ENCODE data around the gene FAM20B.
"Not testable (repeated sequence)": the region's sequence is repeated elsewhere in the genome, so short reads cannot be mapped to it uniquely, and the experiment has no call there.

FAM20B gene

DNA sequence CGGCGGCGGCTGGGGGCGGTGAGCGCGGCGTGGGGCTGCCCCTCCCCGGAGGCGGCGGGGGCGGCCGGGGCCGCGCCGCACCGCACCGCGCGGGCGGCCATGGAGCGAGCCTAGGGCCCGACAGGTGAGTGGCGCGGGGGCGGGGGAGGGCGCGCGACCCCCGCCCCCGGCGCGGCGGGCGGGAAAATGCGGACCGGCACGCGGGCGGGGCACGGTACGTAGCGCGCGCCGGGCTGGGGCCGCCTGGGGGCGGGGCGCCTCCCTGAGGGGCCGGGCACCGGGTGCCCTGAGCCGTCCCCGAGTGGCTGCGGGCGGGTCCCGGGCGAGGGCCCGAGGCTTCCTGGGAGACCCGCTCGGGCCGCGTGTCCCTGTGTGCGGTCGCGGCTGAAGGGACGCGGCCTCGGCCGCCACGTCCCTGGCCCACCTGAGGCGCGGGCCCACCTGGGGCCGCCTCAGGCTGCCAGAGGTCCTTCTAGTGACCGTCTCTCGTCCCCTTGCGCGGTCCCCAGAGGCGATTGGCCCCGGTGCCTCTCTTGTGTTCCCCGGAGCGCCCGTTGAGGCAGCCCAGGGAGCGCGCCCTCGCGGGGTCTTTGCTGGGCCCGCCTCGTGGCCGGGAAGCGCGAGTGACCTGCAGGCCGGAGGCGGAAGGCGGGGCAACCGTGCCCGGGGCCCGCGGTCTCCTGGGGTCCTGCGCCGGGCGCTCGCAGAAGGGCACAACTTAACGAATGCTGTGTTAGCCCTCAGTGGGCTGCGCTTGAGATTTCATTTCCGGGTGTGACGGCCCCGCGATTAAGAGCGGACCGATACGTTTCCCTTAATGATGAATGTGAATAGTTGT is 500 bp downstream of the FAM20B start:
- DNase-seq: peak; percentile 91

DNA sequence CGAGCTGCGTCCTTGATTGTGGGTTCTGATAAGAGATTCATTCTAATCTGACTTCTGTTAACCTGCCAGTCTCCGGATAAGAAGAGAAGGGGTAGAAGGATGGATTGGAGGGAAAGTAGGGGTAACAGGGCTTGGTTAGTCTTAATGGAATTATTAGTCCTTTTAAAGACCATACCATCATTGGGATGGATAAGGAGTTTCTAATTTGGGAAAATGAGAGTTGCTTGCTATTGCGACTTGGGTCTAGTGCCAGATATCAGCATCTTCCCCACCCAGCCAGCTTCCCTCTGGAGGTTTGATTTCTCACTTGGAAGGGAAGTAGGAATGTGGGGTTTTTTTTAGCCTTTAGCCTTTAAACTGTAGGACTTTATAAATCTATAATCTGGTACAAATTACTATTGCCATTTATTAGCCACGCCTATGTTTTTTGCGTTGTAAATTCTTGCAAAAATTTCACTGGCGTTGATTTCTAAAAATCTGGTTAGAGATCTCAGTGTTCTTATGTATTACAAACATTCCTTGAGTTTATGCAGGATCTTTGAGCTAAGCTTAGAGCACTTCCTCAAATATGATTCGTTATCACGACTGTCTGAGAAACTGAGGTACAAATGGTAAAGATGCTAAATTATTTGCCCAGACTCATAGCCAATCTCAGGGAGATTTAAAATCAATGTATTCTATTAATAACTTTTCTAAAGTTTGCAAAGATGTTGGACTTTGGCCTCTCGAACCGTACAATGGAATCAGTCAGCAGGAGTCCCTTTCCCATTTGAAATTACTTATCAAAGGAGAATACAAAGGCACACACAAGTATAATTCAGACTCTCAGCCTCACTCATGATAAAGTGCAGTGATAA is 1.3 kb downstream of the FAM20B start:
- DNase-seq: no peak

DNA sequence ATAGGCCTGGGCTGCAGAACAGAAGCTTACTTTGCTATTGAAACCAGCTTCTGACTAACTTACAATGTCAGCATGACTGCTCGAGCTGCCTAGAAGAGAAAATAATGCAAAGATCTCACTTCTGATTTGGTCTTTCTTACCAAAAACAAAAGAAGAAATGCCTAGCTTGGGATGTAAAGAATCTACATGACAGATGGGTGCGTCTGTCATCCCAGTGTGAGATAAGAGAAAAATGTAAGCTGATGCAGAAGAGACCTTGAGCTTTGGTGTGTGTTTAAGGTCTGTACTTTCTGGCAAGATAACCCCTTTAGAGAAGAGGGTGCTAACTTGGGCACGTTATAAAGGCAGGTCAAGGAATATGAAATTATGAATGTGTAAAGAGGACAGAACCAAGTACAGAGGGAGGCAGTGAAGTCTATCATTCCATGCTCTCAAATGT is 3.6 kb downstream of the FAM20B start:
- DNase-seq: peak; percentile 63

DNA sequence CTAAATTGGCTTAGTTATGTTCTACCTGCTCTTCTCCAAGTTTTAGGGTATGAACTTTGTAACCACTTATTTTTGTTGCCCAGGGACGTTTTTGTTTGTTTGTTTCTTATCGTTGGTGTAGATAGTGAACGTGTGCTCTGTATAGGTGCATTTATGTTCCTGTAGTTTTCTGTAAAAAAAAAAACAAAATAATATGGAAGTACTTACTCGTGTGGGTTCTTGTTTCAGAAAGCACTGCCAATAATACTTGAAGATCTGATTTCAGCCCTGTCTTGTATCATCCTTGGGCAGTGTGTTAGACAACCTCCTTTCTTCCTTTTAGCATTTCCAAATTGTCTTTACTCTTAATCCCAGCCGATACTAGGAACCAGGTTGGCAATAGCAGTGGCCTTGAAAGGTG is 4.4 kb downstream of the FAM20B start:
- DNase-seq: no peak

DNA sequence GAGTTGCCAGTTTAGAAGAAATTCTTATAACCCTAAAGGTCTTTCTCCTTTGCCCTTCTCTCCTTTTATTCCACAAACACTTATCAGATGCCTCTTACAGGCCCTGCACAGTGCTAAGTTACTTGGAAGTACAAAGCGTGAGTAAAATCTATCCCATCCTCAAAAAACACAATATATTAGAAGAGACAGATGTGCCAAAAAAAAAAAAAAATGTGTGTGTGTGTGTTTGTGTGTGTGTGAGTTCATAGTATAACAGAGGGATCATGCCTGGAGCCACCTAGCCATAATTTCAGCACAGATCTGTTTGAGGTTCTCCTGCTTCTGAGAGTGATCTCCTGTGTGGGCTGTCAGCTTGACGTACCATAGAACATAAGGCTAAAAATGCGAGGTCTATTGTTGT is 5.0 kb downstream of the FAM20B start:
- DNase-seq: no peak

DNA sequence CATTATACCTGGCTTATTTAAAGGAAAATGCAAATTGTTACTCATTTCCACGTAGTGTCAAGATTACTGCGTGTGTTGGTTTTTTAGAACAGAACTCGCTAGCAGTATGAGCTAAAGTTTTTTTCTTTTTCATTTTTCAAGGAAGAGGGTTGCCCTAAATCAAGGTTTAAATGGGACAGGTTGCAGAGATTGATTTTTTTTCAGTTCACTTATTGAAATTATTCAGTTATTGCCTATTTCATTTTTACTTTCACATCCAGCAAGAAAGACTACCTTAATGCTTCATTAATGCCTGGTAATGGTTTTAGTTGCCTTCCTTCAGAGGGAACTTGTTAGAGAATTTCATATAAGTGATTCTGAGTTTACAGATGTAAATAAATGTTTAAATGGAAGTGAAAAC is 5.6 kb downstream of the FAM20B start:
- no peak for DNase-seq

DNA sequence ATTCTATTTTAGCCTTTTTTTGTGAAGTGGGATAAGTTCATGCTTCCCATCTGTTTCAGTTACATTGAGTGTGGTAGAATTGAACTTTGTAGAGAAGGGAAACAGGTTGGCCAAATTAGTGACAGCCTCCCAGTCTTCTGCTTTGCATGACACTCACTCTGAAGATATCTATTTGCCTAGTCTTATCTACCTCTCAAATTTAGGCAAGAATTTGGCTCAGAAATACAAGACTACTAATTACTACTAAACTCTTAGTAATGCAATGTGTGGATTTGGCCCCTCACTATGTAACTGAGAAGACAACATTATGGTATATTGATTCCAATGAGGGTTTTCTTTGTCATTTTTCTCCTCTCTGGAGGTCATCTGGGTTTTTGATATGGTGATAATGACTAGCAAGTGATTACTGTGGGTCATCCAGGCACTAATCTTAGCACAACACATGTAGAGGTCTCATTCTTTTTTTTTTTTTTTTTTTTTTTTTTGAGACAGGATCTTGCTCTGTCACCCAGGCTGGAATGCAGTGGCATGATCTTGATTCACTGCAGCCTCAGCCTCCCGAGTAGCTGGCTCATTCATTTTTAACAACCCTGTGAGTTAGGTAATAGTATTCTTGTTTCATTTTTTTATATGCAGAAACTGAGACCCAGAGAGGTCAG is 6.3 kb downstream of the FAM20B start:
- peak; percentile 74 for DNase-seq

DNA sequence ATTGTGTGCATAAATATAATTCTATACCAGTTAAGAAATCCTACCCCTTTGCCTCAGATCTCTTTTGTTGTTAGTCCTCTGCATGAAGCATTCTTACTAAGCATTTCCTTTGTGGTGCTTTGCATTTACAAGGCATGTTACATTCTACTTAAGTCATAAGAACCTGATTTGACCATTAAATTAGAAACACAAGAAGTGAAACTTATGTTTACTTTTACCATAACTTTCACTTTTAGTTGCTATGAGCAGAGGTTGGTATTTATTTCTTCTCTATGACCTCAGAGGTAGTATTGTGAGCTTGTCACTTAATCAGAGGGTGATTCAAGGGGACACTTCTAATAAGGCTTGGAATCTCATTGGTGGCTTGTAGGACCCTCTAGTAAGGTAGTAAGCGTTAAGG is 9.0 kb downstream of the FAM20B start:
- no peak for DNase-seq

DNA sequence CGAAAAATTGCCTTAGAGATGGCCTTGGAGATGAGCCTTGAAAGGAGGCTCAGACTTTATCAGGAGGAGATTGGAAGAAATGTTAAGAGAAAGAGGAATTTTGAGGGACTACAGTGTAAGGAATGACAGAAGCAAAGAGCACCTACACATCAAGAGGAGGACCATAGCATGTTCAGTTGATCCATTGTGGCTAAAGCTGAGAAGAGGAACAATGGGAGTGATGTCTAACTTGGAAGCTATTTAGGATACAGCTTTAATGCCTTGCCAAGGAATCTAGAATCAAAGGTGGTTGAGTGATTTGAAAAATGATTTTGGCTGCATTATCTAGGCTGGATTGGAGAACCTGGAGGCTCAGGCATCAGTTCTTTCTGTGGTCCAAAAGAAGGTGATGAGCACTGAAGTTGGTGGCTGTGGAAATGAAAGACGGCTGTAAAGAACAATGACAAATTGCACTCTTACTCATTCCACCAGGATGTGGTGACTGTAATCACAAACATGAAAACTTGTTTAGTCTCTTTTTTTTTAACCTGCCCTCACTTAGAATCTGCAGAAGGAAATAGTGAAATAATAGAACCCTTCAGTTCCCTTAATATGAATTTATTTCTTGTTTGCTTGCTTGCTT is 11.3 kb downstream of the FAM20B start:
- DNase-seq: no peak

DNA sequence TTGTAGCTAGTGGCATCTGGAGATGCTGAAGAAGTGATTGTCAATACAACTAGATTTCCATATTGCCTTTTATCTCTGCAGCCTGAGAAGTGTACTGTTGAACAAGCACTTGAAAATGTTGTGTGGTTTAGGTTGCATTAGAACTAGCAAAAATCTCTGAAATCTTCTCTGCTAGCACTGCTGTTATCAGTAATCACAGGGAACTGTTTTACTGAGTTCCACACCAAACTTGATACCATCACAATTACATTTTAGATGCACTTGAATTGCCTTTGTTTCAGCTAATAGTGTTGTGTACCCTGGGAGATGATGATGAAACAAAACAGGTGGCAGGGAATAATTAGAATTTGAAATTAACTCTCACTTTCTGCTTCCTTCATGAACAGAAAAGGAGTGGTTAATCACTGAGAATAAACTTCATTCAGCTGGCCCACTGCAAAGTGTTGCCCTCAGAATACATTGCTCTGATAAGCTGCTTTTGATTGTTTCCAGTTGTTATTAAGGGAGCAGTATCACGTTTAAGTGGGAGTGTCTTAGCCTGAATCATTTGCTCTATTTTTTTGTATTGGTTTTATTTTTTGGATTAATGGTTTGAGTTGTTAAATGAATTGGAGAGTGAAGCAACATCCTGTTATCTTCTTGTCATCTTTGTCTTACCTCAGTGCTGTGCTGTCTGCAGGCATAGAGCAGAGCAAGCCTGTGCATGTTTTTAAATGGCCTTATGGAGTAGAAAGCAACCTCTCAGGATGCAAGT is 13.0 kb downstream of the FAM20B start:
- peak; percentile 58 for DNase-seq

DNA sequence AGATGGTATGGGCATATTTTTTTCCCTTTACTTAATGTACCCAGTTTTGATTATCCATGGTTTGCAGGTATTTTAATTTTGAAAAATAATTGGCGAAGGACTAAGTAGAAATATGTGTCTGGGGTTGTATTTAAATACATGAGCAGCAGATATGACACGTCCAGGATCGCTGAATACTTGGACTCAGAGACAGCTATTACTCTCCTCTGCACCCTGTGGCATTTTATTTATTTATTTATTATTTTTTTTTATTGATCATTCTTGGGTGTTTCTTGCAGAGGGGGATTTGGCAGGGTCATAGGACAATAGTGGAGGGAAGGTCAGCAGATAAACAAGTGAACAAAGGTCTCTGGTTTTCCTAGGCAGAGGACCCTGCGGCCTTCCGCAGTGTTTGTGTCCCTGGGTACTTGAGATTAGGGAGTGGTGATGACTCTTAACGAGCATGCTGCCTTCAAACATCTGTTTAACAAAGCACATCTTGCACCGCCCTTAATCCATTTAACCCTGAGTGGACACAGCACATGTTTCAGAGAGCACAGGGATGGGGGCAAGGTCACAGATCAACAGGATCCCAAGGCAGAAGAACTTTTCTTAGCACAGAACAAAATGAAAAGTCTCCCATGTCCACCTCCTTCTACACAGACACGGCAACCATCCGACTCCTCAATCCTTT is 13.9 kb downstream of the FAM20B start:
- not testable (repeated sequence) for DNase-seq

DNA sequence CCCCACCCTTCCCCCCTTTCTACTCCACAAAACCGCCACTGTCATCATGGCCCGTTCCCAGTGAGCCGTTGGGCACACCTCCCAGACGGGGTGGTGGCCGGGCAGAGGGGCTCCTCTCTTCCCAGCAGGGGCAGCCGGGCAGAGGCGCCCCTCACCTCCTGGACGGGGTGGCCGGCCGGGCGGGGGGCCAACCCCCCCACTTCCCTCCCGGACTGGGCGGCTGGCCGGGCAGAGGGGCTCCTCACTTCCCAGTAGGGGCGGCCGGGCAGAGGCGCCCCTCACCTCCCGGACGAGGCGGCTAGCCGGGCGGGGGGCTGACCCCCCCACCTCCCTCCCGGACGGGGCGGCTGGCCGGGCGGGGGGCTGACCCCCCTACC is 14.5 kb downstream of the FAM20B start:
- DNase-seq: not testable (repeated sequence)

DNA sequence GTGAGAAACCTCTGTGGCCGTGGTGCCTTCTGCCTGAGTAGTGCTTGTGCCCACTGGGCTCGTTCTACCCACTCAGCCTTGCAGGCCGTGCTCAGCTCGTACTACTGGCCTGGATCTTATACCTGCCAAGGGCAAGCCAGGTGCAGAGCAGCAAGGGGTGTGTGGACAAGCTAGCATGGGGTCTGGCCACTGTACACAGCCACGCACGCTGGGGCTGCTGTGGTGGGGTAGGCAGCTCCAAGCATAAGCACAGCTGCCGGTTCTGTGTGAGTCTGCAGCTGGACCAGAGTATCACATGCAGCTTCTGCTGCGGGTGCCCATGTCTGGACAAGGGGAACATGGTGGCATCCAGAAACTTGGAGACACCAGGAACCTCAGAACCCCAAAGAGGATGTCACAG is 16.4 kb downstream of the FAM20B start:
- DNase-seq: no peak

DNA sequence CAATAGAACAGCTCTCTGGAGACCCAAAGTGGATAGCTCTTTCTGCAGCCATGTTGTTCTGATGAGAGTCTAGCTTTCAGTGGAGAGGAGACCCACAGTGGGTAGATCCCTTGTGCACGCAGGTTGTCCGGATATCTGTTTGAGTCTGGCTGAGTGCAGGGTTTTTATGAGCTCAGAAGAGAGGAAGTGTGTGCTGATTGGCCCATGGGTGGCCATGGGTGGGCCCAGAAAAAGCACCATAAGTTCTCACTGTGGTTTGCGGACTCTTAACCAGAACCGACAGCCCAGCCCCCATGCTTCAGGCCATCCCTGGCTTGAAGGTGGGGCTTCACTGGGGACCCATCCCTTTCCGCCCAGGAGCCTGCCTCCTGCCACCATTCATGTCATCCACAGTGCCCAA is 17.0 kb downstream of the FAM20B start:
- DNase-seq: no peak

DNA sequence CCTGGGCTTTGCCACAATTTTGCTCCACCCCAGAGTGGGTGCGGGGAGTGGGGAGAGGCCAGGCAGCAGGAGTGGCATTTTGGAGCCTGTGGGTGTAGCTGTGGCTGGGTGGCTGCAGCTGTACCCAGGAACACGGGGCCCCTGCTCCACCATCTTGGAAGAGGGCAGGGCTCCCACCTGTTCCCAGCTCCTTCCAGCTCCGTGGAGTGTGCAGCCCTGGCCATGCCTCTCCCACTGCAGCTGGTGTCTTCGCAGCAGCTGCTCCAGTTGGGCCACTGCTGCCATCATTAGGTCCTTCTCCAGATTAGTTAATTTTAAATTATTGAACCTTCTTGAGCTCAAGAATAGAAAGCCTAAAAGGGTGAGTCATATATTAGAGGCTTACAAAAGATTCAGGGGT is 17.6 kb downstream of the FAM20B start:
- no peak for DNase-seq

DNA sequence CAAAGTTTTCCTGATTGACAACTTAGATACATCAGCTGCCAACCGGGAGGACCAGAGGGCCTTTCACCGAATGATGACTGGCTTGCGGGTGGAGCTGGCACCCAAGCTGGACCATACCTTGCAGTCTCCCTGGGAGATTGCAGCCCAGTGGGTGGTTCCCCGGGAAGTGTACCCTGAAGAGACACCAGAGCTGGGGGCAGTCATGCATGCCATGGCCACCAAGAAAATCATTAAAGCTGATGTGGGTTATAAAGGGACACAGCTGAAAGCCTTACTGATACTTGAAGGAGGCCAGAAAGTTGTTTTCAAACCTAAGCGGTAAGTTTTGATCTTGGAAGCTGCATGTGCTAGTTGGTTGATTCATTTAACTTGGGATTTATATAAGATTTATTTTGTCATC is 18.2 kb downstream of the FAM20B start:
- DNase-seq: no peak

DNA sequence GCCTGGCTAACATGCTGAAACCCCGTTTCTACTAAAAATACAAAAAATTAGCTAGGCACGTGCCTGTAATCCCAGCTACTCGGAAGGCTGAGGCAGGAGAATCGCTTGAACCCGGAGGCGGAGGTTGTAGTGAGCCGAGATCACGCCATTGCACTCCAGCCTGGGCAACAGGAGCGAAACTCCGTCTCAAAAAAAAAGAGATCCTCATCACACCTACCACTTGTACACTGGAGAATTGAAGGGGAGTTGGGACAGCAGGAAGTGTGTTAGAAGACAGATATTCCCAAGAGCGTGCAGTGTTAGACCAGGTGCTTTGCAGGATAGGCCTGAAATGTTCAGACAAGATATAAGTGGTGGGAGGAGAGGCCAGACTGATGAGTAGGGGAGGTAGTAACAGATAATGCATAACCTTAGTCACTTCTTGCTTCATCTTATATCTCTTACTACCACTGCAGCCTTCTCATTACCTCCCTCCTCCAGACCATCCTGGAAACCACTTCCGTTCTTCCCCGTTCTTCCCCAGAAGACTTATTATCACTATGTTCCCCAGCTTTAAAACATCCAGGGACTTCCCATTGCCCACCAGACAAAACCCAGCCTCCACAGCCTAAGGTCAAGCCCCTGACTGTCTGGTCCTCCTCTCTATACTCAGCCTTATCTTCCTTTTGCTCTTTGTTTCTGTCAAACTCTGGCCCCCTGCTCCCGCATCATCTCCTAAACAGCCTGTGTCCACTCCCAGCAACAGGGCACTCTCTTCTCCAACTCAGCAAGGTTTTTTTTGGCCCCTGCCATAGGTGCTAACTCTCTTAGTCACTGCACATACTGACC is 21.3 kb downstream of the FAM20B start:
- DNase-seq: peak; percentile 91

DNA sequence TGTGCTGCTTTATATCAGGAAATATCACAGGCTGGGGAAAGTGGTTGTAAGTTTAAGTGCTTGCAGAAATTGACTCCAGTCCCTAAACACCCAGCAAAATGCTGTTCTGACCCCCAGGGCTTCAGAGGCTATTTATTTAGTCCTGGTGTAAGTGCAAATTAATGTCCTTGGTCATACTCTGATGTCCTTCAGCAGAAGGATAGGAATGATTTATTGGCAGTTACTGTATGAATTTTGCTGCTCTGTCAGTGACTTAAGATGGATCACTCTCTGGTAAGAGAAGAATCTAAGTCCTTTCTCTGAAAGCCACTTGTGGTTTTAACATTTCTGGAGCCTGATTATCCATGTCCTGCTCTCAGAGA is 21.9 kb downstream of the FAM20B start:
- no peak for DNase-seq

DNA sequence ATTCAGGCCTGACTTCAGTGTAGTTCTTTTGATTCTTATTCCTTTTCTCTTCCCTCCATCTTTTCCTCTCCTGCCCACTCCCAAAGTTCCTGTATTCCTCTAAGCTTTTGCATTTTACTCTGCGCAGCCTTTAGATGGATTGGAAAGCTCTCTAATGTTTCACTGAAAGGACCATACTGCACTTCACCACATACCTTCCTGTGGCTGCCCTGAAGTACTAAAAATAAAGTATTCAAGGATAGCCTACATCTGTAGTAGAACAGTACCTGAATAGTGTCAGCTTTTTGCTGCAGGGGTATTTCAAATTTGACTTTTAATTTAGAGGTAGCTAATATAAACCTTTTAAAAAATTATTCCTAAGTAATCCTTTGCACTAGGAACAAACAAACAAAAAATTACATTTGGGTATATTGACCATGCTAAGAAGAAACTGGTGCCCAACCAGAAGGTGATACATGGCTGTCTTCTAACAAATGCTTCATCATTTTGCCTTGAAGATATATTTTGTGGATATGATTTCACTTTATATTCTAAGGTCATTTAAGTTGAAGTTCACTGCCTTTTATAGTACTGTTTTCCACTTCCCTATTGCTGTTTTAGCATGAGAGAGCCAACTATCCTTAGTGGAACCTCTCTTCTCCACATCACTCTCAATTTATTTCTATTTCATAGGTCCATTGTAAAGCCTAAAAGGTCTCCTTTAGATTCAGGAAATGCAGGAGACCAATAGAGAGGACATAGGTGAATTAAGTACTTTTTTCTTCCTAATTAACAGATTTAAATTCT is 22.8 kb downstream of the FAM20B start:
- no peak for DNase-seq

DNA sequence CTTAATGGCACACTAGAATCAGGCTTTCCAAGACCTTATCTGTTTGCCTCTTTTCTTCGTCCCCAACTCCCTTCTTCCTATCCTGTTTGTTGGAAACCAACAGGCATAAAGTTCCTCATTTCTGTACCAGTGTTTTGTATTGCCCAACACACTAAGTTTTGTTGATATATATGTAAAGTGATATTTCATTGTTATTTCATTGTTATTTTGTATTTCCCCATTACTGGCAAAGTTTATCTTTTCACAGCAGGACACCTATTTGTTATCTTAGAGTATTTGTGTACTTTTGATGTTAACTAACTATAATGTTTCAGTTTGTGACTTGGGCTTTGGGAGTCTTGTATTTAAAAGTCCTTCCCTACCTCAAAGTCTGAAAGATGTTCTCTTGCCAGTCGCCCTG is 27.1 kb downstream of the FAM20B start:
- no peak for DNase-seq
